Jurkat, Clone E6-1 (cell line): Measurements from ENCODE around the gene SLC9B1.
"Not testable (repeated sequence)": the region's sequence is repeated elsewhere in the genome, so short reads cannot be mapped to it uniquely, and the experiment has no call there.

Source experiments
- DNase-seq: peaks from one replicate; pipeline ENCODE4 v3.0.0-alpha.2; 2011; ENCODE audit warnings: low read depth, low spot score
- H3K4me3 ChIP-seq: 2 replicates; pipeline ENCODE4 v1.5.1; 2011; ENCODE audit warnings: mild to moderate bottlenecking, low read length, control low read depth, moderate library complexity

The SLC9B1 gene

DNA sequence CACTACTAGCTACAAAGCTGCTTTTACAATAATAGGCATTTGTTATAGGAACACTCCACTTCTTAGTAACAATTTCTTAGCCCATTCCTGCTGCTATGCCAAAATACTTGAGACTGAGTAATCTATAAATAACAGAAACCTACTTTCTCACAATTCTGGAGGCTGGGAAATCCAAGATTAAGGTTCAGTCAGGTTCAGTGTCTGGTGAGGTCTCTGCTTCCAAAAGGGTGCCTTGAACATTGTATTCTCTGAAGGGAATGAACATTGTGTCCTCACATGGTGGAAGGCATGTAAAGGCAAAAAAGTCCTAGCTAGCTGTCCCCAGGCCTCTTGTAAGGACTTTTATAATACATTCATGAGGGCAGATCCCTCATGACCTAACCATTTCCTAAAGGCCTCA is 7.0 kb downstream of the SLC9B1 start:
- no peak overlapping the region for H3K4me3 ChIP-seq
- no peak for DNase-seq

DNA sequence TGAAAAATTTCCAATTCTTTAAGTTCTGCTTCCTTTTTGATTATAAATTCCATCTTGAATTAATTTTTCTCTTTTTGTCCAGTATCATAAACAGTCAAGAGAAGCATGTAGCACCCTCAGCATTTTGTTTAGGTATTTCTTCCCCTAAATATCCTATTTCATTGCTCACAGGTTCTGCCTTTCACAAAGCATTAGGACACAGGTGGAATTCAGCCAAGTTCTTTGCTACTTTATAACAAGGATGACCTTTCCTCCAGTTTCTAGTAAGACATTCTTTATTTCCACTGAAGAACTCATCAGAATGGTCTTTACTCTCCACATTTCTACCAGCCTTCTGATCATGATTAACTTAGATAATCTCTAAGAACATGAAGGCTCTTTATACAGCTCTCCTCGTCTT is 7.4 kb downstream of the SLC9B1 start:
- DNase-seq = no peak
- H3K4me3 ChIP-seq = no peak overlapping the region

DNA sequence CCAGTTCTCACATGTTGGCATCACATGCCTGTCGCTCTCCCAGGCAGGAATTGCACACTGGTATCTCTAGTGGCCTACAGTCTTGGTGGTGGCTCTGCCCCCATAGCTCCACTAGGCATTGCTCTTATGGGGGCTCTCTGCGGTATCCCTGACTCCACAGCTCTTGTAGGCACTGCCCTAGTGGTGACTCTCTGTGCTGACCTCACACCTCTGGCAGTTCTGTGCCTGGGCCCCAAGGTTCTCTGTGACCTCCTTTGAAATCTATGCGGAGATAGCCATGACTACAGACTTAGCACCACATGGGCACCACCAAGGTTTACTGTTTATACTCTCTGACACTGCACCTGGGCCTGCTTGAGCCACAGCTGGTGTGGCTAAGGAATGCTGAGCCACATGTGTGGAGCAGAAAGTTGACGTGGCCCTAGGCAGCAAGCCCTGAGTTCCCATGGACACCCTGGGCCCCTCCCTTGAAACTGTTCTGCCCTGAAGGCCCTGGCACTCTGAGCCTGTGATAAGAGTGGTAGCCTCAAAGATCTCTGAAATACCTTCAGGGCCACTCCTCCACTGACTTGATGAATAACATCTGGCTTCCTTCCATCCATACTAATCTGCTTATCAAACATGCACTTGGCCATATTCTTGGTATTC is 8.0 kb downstream of the SLC9B1 start:
- no peak overlapping the region for H3K4me3 ChIP-seq
- no peak for DNase-seq

DNA sequence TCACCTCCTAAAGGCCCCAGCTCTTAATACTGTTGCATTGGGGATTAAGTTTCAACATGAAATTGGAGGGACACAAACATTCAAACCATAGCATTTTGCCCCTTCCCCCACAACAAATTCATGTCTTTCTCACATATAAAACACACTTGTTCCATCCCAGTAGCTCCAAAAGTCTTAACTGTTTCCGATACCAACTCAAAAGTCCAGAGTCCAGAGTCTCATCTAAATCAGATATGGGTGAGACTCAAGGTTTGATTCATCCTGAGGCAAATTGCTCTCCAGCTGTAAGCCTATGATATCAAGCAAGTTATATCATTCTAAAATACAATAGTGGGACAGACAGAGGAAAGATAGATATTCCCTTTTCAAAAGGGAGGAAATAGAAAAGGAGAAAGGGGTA is 8.7 kb downstream of the SLC9B1 start:
- H3K4me3 ChIP-seq = no peak overlapping the region
- DNase-seq = no peak

DNA sequence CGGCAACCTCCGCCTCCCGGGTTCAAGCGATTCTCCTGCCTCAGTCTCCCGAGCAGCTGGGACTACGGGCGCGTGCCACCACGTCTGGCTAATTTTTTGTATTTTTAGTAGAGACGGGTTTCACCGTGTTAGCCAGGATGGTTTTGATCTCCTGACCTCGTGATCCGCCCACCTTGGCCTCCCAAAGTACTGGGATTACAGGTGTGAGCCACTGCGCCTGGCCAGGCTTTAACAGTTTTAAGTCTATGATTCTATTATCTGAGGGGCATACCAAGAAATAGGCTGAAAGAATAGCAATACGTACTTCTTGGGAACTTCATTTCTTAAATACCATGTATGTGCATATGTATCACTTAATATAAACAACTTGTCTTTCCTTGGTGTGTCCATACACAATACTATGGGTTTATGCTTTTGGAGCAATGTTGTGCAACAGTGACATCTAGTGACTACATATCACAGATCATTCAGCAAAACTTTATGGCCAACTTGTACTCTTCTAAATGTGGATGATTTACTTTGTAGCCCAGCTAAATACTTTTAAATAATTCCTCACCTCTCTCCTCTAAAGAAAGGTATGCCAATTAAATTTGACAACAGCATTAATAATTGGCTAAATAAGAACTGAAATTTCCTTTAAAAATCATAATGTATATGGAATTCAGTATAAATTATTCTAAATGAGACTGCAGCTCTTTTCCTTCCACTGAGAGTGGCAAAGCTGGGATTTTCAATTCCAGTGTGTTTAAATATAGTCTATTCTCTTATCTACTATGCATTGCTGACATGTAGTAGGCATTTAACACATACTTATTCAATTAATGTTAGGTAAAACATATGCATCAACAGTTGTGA is 10.4 kb downstream of the SLC9B1 start:
- DNase-seq = peak; percentile 71
- H3K4me3 ChIP-seq = no peak overlapping the region

DNA sequence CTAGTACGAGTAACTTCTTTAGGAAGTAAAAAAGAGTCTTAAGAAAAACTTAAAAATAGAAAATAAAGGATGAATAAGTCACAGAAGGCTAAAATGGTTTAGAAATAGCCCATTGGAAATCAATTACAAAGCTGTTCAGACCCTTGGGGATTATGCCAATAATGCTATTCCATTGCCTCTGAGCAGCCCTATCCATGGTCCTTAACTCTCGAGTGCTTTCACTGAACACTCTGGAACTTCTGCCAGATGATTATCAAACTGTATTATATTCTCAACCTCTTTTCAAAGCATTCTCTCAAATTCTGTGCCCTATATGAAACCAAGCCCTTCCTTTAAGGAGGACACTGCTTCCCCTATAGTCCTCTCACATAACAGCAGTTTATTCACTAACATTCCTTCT is 17.0 kb downstream of the SLC9B1 start:
- DNase-seq = no peak
- H3K4me3 ChIP-seq = no peak overlapping the region

DNA sequence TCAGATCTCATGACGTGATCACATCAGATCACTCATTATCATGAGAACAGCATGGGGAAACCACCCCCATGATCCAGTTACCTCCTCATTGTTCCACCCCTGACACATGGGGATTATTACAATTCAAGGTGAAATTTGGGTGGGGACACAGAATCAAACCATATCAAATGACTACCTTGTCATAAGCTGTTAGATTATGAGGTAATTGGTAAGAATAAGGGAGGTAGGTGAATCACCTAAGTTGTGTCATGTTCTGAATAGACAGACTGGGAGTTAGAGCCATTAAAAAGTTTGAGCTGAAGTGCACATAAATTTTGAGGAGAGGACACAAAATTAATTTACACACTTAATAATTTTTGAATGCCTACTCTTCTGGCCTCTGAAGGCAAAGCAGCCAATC is 24.7 kb downstream of the SLC9B1 start:
- DNase-seq = no peak
- no peak overlapping the region for H3K4me3 ChIP-seq

DNA sequence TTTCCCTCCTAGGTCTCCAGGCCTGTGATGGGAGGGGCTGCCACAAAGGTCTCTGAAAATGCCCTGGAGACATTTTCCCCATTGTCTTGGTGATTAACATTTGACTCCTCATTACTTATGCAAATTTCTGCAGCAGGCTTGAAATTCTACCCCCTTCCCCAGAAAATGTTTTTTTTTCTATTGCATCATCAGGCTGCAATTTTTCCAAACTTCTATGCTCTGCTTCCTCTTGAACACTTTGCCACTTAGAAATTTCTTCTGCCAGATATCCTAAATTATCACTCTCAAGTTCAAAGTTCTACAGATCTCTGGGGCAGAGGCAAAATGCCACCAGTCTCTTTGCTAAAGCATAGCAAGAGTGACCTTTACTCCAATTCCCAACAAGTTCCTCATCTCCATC is 25.5 kb downstream of the SLC9B1 start:
- not testable (repeated sequence) for DNase-seq, H3K4me3 ChIP-seq

DNA sequence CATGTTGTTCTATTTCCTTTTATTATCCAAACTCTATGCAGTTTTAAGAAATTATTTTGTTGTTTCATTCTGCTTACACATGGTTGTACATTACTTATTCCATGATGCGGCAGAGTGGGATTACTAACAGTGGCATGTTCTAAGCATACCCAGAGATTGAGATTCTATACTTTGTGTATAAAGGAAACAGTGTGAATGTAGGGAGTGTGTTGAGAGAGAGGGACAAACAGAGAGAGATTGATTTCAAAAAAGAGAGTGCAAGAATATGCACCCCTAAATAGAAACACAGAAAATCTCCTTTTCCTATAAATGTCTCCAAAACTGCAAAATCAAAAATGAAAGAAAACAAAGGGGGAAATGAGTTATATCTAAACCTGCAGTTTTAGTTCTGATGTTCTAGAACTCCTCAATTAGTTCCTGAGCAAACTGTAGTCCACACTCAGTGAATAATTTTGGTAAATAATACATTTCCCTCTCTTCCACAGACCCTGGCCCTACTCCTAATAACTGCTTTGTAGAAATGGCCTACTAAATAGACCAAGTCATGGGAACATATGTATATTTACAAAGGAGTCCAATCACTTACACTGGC is 31.0 kb downstream of the SLC9B1 start:
- DNase-seq = no peak
- H3K4me3 ChIP-seq = no peak overlapping the region

DNA sequence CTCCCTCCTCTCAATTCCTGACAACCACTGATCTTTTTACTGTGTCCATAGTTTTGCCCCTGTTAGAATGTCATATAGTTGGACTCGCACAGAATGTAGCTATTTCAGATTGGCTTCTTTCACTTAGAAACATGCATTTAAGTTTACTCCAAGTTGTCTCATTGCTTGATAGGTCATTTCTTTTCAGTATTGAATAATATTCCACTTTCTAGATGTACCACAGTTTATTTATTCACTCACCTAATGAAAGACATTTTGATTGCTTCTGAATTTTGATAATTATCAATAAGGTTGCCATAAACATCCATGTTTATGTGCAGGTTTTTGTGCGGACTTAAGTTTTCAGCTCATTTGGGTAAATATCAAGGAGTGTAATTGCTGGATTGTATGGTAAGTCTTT is 38.5 kb downstream of the SLC9B1 start:
- no peak for DNase-seq
- no peak overlapping the region for H3K4me3 ChIP-seq

DNA sequence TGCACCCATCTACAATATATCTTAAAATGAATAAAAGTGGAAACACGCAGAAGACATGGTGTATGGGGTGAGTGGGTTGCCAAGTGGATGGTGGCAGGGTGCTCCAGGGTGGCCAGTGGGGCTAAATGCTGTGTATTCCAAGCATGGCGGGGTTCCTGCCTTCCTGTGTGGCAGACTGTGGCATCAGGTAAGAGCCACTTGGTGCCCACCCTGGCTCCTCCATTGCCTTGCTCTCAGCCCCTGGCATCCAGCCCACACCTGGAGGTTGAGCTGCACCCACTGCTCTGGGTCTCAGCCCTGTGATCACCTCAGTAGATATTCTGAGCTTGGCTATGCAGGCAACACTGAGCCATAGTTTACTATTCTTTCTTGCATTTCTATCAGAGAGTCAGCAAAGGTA is 57.7 kb downstream of the SLC9B1 start:
- not testable (repeated sequence) for H3K4me3 ChIP-seq, DNase-seq

DNA sequence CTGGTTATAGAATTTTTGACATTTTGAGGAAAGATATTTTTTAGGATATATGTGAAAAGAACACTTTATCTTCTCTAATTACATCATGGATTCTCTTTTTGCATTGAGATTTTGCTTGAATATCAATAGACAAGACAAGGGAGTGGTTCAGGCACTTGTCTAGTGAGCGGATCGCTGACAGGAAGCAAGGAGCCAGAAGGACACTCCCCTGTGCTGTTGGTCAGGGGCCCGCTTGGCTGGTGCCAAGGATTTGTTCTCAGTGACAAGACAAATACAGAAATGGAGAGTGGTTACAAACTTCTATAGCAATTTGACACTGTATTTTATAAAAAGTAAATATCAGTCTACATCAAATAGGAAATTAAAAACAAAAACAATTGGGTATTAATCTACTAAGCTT is 60.0 kb downstream of the SLC9B1 start:
- DNase-seq = no peak
- H3K4me3 ChIP-seq = no peak overlapping the region

DNA sequence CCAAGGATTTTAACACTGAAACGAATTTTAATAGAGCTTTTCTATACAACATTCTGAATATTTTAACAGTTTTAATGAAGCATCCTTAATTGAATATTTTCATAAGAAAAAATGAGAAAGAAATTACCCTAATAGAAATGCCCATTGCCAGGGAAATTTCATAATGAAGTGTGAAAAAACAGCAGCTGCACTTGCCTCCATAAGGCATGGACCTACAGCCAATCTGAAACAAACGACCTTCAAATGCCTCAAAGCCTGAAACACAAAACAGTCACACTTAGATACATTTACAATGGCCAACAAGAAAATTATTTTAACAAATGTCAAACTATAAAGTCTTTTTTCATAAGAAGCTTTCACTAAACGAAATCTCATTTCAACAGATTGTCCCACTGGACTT is 74.4 kb downstream of the SLC9B1 start:
- DNase-seq = no peak
- H3K4me3 ChIP-seq = no peak overlapping the region

DNA sequence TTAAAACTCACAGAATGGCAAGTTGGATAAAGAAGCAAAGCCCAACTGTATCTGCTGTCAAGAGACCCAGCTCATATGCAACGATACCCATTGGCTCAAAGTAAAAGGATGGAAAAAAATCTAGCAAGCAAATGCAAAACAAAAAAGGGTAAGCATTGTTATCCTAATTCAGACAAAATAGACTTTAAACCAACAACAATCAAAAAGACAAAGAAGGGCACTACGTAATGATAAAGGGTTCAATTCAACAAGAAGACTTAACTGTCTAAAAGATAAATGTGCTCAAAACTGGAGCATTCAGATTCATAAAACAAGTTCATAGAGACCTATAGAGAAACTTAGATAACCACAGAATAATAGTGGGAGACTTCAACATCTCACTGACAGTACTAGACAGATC is 81.4 kb downstream of the SLC9B1 start:
- H3K4me3 ChIP-seq, DNase-seq: not testable (repeated sequence)

DNA sequence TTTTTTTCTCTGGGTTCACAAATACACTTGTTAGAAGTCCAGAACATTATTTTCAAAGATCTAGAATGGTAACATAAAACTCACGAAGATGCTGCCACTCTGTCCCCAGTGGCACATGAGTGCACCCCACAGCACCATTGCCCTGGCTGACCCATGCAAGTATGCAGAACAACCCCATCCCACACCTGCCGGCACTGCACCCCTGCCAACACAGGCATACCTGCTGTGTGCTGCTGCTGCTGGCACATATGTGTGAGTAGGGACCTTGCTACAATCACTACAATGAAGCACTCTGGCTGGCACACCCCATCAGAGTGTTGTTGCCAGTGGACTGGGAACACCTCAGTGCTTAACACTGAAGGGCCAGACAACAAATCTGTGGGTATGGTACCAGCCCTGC is 83.8 kb downstream of the SLC9B1 start:
- DNase-seq = no peak
- H3K4me3 ChIP-seq = no peak overlapping the region

DNA sequence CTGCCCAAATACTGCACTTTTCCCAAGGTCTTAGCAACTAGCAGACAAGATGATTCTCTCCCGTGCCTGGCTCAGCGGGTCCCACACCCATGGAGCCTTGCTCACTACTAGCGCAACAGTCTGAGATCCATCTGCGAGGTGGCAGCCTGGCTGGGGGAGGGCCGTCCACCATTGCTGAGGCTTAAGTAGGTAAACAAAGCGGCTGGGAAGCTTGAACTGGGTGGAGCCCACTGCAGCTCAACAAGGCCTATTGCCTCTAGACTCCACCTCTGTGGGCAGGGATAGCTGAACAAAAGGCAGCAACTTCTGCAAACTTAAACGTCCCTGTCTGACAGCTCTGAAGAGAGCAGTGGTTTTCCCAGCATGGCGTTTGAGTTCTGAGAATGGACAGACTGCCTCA is 99.8 kb downstream of the SLC9B1 start:
- DNase-seq = not testable (repeated sequence)

DNA sequence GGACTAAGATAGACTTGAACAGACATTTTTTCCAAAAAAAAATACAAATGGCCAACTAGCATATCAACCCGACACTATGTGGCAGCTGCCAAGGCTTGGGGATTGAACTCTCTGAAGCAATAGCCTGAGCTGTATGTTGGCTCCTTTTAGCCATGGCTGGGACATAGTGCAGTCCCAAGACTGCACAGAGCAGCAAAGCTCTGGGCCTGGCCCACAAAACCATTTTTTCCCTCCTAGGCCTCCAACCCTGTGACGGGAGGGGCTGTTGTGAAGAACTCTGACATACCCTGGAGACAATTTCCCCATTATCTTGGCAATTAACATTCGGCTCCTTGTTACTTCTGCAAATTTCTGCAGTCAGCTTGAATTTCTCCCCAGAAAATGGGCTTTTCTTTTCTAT is 100.6 kb downstream of the SLC9B1 start:
- H3K4me3 ChIP-seq = no peak overlapping the region
- no peak for DNase-seq

More for the DNA sequence above, 99.8 kb downstream of the SLC9B1 start:
- not testable (repeated sequence) for H3K4me3 ChIP-seq

DNA sequence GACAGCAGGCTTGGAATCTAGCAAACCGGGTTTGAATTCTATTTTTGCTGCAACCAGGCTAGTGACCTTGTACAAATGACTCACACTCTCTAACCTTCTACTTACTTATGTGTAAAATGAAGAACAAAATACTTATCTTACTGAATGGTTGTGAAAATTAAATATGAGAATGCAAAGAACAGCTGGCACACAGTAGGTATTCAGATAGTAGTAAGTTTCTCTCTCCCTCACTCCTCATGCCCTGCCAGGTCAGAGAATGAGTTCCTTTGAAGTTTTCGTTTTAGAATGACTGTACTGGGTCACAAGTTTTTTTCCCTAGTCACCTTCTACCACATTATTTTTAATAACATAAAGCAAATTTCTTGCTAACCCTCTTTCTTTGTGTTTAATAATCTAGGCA is 117.7 kb downstream of the SLC9B1 start:
- no peak overlapping the region for H3K4me3 ChIP-seq
- no peak for DNase-seq

DNA sequence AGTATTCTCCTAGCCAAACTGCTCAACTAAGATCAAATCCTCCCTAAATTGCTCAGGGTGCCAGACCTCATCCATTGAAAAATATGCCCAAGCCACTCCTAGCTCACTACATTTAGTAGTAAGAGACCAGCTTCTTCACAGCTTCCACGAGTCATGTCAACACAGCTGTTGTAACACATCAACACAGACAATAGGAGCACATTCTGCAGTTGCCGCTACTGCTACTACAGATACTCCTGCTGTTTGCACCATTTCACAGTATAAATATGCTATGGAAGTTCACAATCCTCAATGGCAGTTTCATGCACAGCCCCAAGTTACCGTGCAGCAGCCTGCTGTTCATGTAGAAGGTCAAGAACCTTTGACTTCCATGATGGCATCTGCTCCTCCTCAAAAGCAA is 121.9 kb downstream of the SLC9B1 start:
- H3K4me3 ChIP-seq, DNase-seq: not testable (repeated sequence)

DNA sequence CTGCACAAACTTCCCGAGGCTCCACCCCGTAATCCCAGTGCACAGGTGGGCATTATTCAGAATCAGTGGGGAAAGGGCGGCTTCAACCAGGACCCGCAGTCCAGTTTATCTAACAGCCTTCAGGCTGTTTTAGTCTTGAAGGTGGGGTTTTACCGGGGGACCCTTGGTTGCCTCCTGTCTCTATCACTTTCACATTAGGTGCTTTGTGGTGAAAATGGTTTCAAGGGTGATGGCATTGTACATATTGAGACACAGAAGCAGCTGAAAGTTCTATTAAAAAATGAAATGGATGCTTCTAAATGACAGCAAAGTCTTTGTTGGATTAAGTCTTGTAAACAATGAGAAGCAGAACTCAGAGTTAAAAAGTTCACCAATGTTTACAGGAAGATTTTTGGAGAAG is 123.0 kb downstream of the SLC9B1 start:
- not testable (repeated sequence) for DNase-seq, H3K4me3 ChIP-seq
